ENCODE measurements around the gene ABRACL. TPM values are rescaled to one million over a fixed set of nuclear protein-coding genes. Genes with fewer than 3 reads are reported as not detected.

The ABRACL gene
- total RNA-seq, 3 donors from 2014 or later (not counting 1 experiment from before 2014, with no cell fraction given) = 36.4 to 39.9 (median 37.5) TPM

DNA sequence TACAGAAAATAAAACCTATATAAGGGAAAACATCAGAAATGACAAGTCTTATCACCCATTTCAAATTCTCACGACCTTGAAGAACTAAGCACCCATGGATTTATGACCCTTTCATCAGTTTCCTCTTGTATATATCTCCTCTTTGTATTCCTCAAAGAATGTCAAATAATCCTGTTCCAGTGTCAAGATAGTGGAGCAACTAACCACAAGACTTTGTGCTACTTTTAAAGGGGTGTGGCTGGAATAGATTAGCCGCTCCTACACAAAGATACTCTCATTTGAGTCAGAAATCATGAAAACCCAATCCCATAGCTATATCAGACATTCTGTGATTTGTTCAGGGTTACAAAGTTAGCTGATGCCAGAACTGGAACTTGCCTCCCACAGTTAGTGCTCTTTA, 47.1 kb upstream of the ABRACL start:
- DNase-seq (no peak), ATAC-seq (no peak)
- H3K27ac Mint-ChIP-seq = no peak overlapping the region
- intact Hi-C loops (cut with micrococcal nuclease) = no loop called here
- Histone ChIP-seq H3K27ac (ENCODE audit: low read length) (no peak overlapping the region), H3K4me3 (ENCODE audit: low read length) (no peak overlapping the region), H3K27me3 (ENCODE audit: control insufficient read depth, insufficient read depth, low read length) (no peaks in the 10 kb centered on the region), H3K9me3 (ENCODE audit: control insufficient read depth, insufficient read depth, low read length) (no peaks in the 10 kb centered on the region), H3K4me1 (ENCODE audit: control insufficient read depth, insufficient read depth, low read length) (peaks cover 9% of the 10 kb centered on the region), H3K36me3 (ENCODE audit: control insufficient read depth, insufficient read depth, low read length) (no peaks in the 10 kb centered on the region)
- H3K27me3 Mint-ChIP-seq (ENCODE audit: low read depth in 2 of 2) = no peaks in the 10 kb centered on the region
- H3K36me3 Mint-ChIP-seq = no peaks in the 10 kb centered on the region
- TF ChIP-seq, protein P1, sequence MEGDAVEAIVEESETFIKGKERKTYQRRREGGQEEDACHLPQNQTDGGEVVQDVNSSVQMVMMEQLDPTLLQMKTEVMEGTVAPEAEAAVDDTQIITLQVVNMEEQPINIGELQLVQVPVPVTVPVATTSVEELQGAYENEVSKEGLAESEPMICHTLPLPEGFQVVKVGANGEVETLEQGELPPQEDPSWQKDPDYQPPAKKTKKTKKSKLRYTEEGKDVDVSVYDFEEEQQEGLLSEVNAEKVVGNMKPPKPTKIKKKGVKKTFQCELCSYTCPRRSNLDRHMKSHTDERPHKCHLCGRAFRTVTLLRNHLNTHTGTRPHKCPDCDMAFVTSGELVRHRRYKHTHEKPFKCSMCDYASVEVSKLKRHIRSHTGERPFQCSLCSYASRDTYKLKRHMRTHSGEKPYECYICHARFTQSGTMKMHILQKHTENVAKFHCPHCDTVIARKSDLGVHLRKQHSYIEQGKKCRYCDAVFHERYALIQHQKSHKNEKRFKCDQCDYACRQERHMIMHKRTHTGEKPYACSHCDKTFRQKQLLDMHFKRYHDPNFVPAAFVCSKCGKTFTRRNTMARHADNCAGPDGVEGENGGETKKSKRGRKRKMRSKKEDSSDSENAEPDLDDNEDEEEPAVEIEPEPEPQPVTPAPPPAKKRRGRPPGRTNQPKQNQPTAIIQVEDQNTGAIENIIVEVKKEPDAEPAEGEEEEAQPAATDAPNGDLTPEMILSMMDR (IDR thresholded peaks at IDR 0.05) = no peak
- WGBS (ENCODE audit: insufficient coverage) = 79% methylated on average over 2 of the region's 2 CpGs
- peaks cover 36 to 37% of the 10 kb centered on the region in 2 donors for H3K4me1 Mint-ChIP-seq
- H3K4me3 Mint-ChIP-seq = no peak overlapping the region
- no peaks in the 10 kb centered on the region for H3K9me3 Mint-ChIP-seq

DNA sequence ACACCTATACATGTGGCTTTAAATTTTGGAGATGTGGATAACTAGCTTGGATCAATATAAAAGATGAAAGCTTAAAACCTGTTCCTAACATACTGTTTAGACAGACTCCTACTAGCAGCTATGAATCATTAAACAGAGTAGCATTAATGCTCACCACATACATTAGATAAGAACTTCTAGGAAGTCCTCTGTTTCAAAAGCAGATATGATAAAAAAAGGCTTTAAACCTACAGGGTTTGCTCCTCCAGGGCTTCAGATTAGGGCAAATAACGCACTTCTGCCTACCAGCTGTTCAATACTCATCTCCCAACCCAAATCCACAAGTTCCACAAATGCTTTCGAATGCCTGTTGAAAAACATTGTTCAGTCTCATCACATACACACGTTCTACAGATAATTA, 42.0 kb upstream of the ABRACL start:
- H3K9me3 ChIP-seq (ENCODE audit: control insufficient read depth, insufficient read depth, low read length) = no peaks in the 10 kb centered on the region
- H3K27me3 ChIP-seq (ENCODE audit: control insufficient read depth, insufficient read depth, low read length) = no peaks in the 10 kb centered on the region
- Mint-ChIP-seq H3K27ac (peak overlapping the region in 1 of 2 donors; percentile 94), H3K9me3 (no peaks in the 10 kb centered on the region), H3K4me3 (peak overlapping the region; percentile 85), H3K27me3 (ENCODE audit: low read depth in 2 of 2) (no peaks in the 10 kb centered on the region), H3K36me3 (no peaks in the 10 kb centered on the region), H3K4me1 (peaks cover 4% of the 10 kb centered on the region in 2 donors)
- intact Hi-C loops (cut with micrococcal nuclease) = loop anchor here (2.0 to 5.0 kb wide), 4 partner anchors 14 to 376 kb away; partner anchors contain the start of gene TXLNB
- 5% methylated on average over 3 of the region's 3 CpGs for WGBS (ENCODE audit: insufficient coverage)
- peak overlapping the region; percentile 96 for H3K4me3 ChIP-seq (ENCODE audit: low read length)
- DNase-seq = peak in 1 of 2 donors; percentile 26
- H3K4me1 ChIP-seq (ENCODE audit: control insufficient read depth, insufficient read depth, low read length) = peaks cover 15% of the 10 kb centered on the region
- no peak for ATAC-seq
- no peaks in the 10 kb centered on the region for H3K36me3 ChIP-seq (ENCODE audit: control insufficient read depth, insufficient read depth, low read length)
- peak overlapping the region; percentile 15 for H3K27ac ChIP-seq (ENCODE audit: low read length)
- TF ChIP-seq, protein P1 (IDR thresholded peaks at IDR 0.05) = no peak

DNA sequence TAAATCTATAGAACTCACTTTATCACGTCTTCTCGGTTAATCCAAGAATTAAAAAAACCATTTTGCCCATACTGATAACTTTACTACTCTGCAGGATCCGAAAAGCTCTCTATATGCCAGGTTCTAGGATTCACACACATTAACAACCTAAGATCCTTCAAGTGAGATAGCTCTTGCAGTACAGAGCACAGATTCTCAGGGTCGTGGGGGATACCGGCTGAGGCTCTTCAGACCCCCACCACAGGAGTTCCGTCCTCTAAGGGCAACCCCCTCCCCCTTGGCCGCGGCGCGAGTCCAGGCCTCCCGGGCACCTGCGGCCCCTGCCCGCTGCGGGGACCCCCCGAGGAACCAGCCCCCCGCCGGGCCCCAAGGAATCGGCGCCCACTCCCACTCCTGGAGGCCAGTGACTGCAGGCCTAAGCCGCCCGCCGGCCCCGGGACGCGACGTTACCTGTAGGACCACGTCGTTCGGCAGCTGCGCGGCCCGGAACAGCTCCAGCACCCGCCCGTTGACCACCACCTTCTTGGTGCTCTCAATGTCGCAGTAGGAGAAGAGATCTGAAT, 41.4 kb upstream of the ABRACL start:
- Mint-ChIP-seq H3K4me3 (peak overlapping the region; percentile 88), H3K36me3 (no peaks in the 10 kb centered on the region), H3K4me1 (no peaks in the 10 kb centered on the region), H3K9me3 (no peaks in the 10 kb centered on the region), H3K27me3 (ENCODE audit: low read depth in 2 of 2) (no peaks in the 10 kb centered on the region), H3K27ac (peak overlapping the region in 1 of 2 donors; percentile 94)
- Histone ChIP-seq H3K36me3 (ENCODE audit: control insufficient read depth, insufficient read depth, low read length) (no peaks in the 10 kb centered on the region), H3K27ac (ENCODE audit: low read length) (peak overlapping the region; percentile 49), H3K27me3 (ENCODE audit: control insufficient read depth, insufficient read depth, low read length) (no peaks in the 10 kb centered on the region), H3K4me1 (ENCODE audit: control insufficient read depth, insufficient read depth, low read length) (peaks cover 15% of the 10 kb centered on the region), H3K4me3 (ENCODE audit: low read length) (peak overlapping the region; percentile 96), H3K9me3 (ENCODE audit: control insufficient read depth, insufficient read depth, low read length) (no peaks in the 10 kb centered on the region)
- WGBS (ENCODE audit: insufficient coverage) = under 1% methylated on average over 35 of the region's 35 CpGs
- DNase-seq = peak in 1 of 2 donors; percentile 32
- intact Hi-C loops (cut with micrococcal nuclease) = loop anchor here (2.0 to 5.0 kb wide), 4 partner anchors 14 to 375 kb away; partner anchors contain the start of gene TXLNB
- TF ChIP-seq, protein P1 (IDR thresholded peaks at IDR 0.05) = no peak
- ATAC-seq = no peak
